NCI-H146 (cell line): ENCODE results near the gene FOXN3.
A peak's percentile ranks its signal among the peaks of the same experiment; 100 is the strongest.

ENCODE experiments used
- DNase-seq: peaks from one replicate; lab custom pipeline; 2025; lab: John Stamatoyannopoulos, UW

FOXN3 gene, protein sequence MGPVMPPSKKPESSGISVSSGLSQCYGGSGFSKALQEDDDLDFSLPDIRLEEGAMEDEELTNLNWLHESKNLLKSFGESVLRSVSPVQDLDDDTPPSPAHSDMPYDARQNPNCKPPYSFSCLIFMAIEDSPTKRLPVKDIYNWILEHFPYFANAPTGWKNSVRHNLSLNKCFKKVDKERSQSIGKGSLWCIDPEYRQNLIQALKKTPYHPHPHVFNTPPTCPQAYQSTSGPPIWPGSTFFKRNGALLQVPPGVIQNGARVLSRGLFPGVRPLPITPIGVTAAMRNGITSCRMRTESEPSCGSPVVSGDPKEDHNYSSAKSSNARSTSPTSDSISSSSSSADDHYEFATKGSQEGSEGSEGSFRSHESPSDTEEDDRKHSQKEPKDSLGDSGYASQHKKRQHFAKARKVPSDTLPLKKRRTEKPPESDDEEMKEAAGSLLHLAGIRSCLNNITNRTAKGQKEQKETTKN

GRCh38 chr14:89417091-89417464 lies at the start of gene FOXN3:
Gene FOXN3, minus strand, starts transcription at chr14:89417233. Its CDS starts 4,757 bp downstream, at chr14:89412476.
- DNase-seq = peak; percentile 88

DNA sequence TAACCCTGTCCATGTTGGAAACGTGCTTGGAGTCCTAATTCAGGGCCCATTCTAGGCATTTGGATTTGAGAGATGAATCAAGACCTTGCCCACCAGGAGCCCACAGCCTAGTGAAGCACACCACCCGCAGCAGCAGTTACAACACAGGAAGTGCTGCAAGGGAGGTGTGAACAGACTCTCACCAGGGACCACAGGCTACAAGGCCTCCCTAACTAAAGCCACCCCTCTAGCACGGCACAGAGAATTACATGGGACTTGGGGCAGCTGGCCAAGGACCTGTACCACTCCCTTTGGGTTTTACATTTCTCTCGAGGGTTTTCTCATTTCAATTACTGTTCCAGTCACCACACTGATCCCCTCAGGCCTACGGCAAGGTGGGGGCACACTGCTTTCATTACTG lies 49.5 kb upstream of the FOXN3 start:
- no peak for DNase-seq

DNA sequence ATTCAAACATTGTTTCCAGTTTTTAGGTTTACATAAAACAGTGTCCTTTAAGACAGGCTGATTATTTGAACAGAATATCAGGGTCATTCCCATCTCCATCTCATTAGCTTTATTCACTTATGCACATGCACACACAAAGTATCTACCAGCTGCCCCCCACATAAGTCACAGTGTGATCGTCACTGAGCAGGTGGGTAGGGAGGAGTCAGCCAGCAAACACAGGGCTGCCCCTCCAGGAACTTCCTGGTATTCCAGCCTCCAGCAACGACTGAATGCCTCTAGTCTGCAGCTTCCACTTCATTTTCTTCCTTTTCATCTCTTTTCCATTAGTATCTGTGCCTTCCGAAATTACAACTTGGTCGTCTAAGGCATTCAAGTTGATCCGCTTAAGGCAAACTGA lies 48.8 kb upstream of the FOXN3 start:
- no peak for DNase-seq

DNA sequence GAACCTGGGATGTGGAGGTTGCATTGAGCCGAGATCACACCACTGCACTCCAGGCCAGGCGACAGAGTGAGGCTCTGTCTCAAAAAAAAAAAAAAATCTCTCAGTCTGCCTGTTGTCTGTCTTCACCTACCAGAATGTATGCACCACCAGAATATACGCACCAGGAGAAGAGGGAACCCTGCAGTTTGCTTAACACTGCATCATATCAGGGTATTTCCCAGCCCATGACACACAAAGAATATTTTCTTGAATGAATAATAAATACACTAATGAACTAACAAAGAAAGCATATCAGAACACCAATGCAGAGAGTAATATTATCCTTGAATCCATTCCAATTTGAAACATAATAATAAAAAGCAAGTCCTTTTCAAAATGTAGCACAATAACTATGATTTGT lies 44.2 kb upstream of the FOXN3 start:
- DNase-seq = no peak

DNA sequence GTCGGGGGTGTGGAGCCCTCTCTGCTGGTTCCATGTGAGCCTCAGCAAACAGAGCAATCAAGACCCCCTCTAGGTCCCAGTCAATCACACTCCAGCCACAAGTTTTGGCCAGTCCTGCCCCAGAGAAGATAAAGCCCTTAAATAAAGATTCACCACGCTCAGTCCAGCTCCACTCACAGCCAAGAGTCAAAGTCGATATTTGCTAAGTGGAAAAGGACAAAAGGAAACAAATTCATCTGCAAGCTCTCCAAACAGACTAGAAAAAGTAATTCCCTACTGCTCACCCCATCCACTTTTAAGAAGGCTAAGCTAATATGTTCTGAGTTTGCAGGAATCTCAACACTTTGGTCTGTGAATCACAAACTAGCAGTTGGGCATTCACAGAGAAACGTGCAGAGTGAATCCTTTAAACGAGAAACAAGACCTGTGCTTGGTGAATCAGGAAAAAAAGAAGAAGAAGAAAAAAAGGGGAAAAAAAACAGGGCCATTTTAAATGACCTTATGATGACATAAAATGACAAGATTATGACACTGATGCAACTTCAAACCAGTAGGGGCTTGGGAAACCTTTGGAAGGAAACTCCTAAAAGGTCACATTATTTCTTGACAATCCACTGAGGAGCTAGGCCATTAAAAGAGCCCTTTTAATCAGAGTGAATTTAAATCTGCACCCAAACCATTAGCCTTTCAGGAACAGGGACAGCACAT lies 41.8 kb upstream of the FOXN3 start:
- no peak for DNase-seq

DNA sequence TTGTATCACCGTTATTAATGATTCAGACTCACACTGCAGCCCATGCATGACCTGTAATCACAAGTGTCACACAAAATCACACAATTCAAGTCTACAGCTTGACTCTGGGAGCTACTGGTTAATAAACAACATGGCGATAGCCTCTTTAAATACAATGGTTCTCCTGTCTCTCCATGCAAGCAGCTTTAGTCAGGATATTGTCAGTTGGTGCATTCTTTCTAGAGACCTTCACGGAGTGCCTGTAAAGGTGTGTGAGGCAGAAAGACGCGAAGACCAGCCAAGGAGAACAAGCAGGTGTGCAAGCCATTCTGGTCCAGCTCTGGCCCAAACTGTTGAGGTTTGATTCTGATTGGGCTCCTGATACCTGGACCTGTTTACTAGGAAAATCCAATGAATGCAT lies 40.0 kb upstream of the FOXN3 start:
- DNase-seq = no peak

GRCh38 chr14:89455412-89455811 lies 38.4 kb upstream of the FOXN3 start:
- no peak for DNase-seq

- no peak for DNase-seq
Observed at GRCh38 chr14:89454996-89455395, 38.0 kb upstream of the FOXN3 start.

- DNase-seq = no peak
Observed at GRCh38 chr14:89452281-89452680, 35.2 kb upstream of the FOXN3 start.

GRCh38 chr14:89451229-89451628 lies 34.2 kb upstream of the FOXN3 start:
- no peak for DNase-seq

DNA sequence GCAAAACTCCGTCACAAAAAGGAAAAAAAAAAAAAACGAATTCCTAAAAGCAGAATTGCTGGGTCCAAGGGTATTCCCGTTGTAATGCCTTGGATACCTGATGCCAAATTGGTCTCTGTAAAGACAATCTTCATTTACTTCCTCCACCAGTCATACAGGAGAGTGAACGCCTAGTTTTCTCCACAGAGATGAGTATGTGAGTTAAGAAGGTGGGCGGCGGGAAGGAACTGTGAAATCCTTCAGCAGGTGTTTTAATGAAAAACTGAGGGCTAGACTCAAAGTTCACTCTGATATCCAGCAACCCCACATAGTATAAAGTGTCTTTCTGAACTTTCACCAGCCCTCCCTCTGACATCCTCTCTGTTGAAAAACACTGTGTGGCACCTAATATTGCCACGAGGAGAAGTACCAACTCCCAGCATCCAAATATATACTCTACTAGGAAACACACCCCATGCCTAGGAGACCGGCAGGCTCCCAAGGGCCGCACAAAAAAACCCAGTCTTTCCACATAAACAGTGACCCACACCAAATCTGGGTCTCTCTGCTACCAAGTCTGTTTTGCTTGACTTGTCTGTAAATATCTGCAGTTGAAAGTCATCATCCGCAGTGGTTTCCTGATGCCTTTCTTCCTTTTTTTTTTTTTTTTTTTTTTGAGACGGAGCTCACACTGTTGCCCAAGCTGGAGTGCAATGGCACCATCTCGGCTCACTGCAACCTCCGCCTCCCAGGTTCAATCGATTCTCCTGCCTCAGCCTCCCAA lies 30.3 kb upstream of the FOXN3 start:
- no peak for DNase-seq

DNA sequence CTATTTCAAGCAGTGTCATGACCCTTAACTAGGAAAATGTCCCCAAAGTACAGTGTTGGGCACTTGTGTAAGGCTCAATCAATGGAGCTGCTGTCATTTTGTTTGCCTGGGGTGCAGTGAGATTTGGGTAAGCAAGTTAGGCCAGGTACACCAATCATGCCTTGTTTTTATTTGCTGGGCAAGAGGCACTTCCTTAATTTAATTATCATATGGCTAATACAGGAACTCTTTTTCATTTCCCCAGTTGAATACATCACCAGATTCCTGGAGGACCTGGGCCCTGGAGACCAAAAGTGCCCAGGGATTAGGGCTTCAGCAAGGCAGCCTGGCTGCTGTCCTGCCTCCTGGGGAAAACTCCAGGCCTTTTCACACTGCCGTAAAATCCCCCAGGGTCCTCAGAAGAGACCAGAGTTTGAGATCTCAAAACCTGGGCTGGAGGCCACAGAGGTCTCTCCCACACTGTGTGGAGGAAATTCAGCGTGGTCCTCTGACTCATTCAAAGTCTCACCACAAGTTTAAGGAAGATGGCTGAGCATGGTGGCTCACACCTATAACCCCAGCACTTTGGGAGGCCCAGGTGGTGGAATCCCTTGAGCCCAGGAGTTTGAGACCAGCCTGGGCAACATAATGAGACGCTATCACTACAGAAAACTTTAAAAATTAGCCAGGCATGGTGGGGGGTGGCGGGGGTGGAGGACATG lies 28.4 kb upstream of the FOXN3 start:
- no peak for DNase-seq

DNA sequence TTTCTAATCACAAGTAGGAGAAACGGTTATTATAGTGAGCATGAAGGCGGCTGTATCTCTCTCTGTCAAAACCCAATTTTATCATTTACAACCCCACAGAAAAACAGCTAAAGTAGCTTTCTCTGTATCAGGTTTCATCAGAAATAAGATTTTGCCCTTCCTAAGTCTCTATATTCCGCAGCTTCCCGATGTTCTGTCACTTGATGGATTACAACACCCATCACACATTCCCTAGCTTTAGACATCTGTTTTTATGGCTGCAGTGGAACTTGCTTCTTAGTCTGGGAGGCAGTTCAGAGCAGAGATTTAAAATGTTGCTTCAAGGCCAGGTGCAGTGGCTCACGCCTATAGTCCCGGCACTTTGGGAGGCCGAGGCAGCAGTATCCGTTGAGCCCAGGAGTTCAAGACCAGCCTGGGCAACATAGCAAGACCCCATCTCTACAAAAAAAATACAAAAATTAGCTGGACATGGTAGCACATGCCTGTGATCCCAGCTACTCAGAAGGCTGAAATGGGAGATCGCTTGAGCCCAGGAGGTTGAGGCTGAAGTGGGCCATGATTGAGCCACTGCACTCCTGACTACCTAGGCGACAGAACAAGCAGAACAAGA lies 27.6 kb upstream of the FOXN3 start:
- no peak for DNase-seq

- no peak for DNase-seq
Observed at GRCh38 chr14:89444044-89444443, 27.0 kb upstream of the FOXN3 start.

GRCh38 chr14:89443042-89443629 lies 26.1 kb upstream of the FOXN3 start:
- no peak for DNase-seq

DNA sequence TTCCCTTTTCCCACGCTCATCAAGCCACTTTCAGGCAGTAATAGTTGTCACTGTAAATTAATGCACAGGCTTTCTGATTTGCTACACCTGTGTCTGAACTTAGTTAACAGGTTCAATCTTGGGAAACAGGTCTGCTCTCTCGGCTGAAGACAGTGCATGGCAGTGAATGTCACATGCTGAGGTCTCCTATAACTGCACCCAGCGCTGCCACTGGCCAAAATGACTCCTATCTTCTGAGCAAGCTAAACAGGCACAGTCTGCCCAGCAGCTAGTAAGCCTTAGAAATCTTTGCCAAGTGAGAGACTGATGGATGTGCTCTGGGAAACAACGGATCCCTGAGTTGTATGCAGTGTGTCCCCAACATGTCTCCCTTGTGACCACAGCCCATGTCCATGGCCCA lies 25.2 kb upstream of the FOXN3 start:
- DNase-seq = no peak

- DNase-seq = no peak
Observed at GRCh38 chr14:89440986-89441909, 24.2 kb upstream of the FOXN3 start.

DNA sequence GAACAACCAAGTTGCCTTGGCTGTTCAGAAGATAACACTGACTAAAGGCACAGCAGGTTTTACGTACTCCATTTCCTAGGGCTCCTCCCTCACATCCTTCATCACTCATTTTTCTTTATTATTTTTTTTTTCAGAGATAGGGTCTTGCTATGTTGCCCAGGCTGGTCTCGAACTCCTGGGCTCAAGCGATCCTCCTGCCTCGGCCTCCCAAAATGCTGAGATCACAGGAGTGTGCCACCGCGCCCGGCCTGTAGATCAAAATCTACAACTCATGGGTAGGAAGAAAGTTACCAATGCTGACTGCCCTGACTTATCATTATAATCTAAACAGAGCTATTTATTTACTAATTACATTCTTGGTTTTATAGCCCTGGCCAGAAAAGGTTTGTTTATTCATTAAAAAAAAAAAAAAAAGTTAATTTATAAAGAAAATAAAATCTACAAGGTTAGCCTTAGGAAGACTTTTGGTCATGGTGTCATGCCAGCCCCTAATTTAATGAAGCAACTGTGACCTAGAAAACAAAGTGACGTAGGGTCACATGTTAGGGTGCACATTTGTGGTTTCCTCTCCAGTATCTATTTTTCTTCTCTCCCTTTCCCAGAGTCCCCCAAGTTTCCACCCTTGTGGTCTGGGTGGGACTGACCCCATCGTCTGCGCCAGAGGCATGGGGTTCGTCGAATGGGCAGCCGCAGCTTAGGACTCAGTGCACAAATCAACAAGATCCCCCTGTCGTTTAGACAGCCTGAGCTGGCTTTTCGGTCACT lies 19.0 kb upstream of the FOXN3 start:
- no peak for DNase-seq

GRCh38 chr14:89435492-89435891 lies 18.5 kb upstream of the FOXN3 start:
- DNase-seq = no peak
